ENCODE data around the gene GPR135.
"Not testable (repeated sequence)": the region's sequence is repeated elsewhere in the genome, so short reads cannot be mapped to it uniquely, and the experiment has no call there.

Gene GPR135

GRCh38 chr14:59474172-59474571, 9.0 kb upstream of the GPR135 start:
- DNase-seq, result no peak

GRCh38 chr14:59464486-59465315, 479 bp downstream of the GPR135 start:
- peak in 1 of 2 experiments; percentile 46 for DNase-seq

- DNase-seq, result no peak
Observed at GRCh38 chr14:59463787-59464485, 1.2 kb downstream of the GPR135 start.

GRCh38 chr14:59461891-59462290, 3.3 kb downstream of the GPR135 start:
- DNase-seq, result no peak

GRCh38 chr14:59460378-59460777, 4.8 kb downstream of the GPR135 start:
- DNase-seq, result no peak

- DNase-seq, result no peak
Observed at GRCh38 chr14:59458486-59458885, 6.7 kb downstream of the GPR135 start.

GRCh38 chr14:59455411-59455810, 9.8 kb downstream of the GPR135 start:
- DNase-seq, result no peak

- DNase-seq, result no peak
Observed at GRCh38 chr14:59454139-59454538, 11.0 kb downstream of the GPR135 start.

GRCh38 chr14:59451849-59452248, 13.3 kb downstream of the GPR135 start:
- DNase-seq, result no peak

GRCh38 chr14:59450716-59451115, 14.5 kb downstream of the GPR135 start:
- no peak for DNase-seq

- not testable (repeated sequence) for DNase-seq
Observed at GRCh38 chr14:59448673-59449072, 16.5 kb downstream of the GPR135 start.

- no peak for DNase-seq
Observed at GRCh38 chr14:59439256-59439965, 25.8 kb downstream of the GPR135 start.

GRCh38 chr14:59438195-59438647, 27.0 kb downstream of the GPR135 start:
- peak in 1 of 2 experiments; percentile 22 for DNase-seq

GRCh38 chr14:59435987-59436386, 29.2 kb downstream of the GPR135 start:
- peak; percentile 69 to 72 for DNase-seq

GRCh38 chr14:59435101-59435500, 30.1 kb downstream of the GPR135 start:
- DNase-seq, result no peak

GRCh38 chr14:59429790-59430189, 35.4 kb downstream of the GPR135 start:
- DNase-seq, result no peak

- DNase-seq, result peak in 1 of 2 experiments; percentile 35
Observed at GRCh38 chr14:59428581-59429012, 36.6 kb downstream of the GPR135 start.

GRCh38 chr14:59427653-59428580, 37.3 kb downstream of the GPR135 start:
- no peak for DNase-seq

- peak; percentile 61 to 62 for DNase-seq
Observed at GRCh38 chr14:59425322-59425935, 39.8 kb downstream of the GPR135 start.

- no peak for DNase-seq
Observed at GRCh38 chr14:59424341-59425071, 40.7 kb downstream of the GPR135 start.
